OCI-LY7 (cell line): Measurements from ENCODE around the gene HINFP. TPM values are rescaled to one million over a fixed set of nuclear protein-coding genes. Genes with fewer than 3 reads are reported as not detected.

ENCODE experiments used
- BruUV-seq: library from RNA; stranded (reverse); fragments of 400-500 nt; replicated peaks from 2 replicates; lab custom pipeline; 2021; lab: Mats Ljungman, UMichigan
- CTCF ChIA-PET: fragments of 300-600 bp; sonication (Branson Sonifier 250); formaldehyde crosslinking; loops from one replicate; lab custom pipeline; 2022; ENCODE audit warnings: antibody characterized with exemption; ENCODE audit not compliant: unreplicated experiment; lab: Charles Lee
- POLR2A ChIA-PET: fragments of 300-600 bp; sonication (Branson Sonifier 250); formaldehyde crosslinking; loops from one replicate; lab custom pipeline; 2022; ENCODE audit warnings: antibody characterized with exemption; lab: Charles Lee
- DNase-seq: peaks from one replicate; pipeline ENCODE4 v3.0.0-alpha.2; 2015; ENCODE audit warnings: low spot score
- H2AFZ ChIP-seq: fragments of 200-600 bp; sonication (generic), shearing (Covaris generic); 2 replicates; pipeline ENCODE4 v1.6.1; 2014; ENCODE audit warnings: mild to moderate bottlenecking, antibody characterized with exemption, low read length, moderate library complexity
- H3K27ac ChIP-seq: fragments of 200-600 bp; sonication (generic); 2 replicates; pipeline ENCODE4 v1.5.1; 2014; ENCODE audit warnings: mixed run types, low read depth, mild to moderate bottlenecking, moderate library complexity, low read length, inconsistent platforms; ENCODE audit not compliant: poor library complexity, severe bottlenecking
- H3K36me3 ChIP-seq: fragments of 200-600 bp; sonication (generic); 2 replicates; pipeline ENCODE4 v1.6.1; 2014; ENCODE audit warnings: mild to moderate bottlenecking, antibody characterized with exemption, low read length, moderate library complexity, mixed read lengths; ENCODE audit not compliant: insufficient read depth
- H3K4me1 ChIP-seq: fragments of 200-600 bp; sonication (generic); 2 replicates; pipeline ENCODE4 v1.5.1; 2014; ENCODE audit warnings: mild to moderate bottlenecking, low read length; ENCODE audit not compliant: insufficient read depth, poor library complexity, severe bottlenecking
- H3K4me2 ChIP-seq: fragments of 200-600 bp; sonication (generic); 2 replicates; pipeline ENCODE4 v1.6.1; 2014; ENCODE audit warnings: mild to moderate bottlenecking, low read length
- H3K4me3 ChIP-seq: fragments of 200-600 bp; sonication (generic); 2 replicates; pipeline ENCODE4 v1.5.1; 2014; ENCODE audit warnings: mild to moderate bottlenecking, low read depth, low read length; ENCODE audit not compliant: poor library complexity, severe bottlenecking
- H3K79me2 ChIP-seq: fragments of 200-600 bp; sonication (generic); 2 replicates; pipeline ENCODE4 v1.6.1; 2016; ENCODE audit warnings: low read depth, mild to moderate bottlenecking, low read length, moderate library complexity, mixed read lengths; ENCODE audit not compliant: insufficient read depth
- H3K9me2 ChIP-seq: fragments of 200-600 bp; sonication (generic); 2 replicates; pipeline ENCODE4 v1.6.1; 2016; ENCODE audit warnings: mild to moderate bottlenecking, low read length, mixed read lengths; ENCODE audit not compliant: insufficient read depth
- H3K9me3 ChIP-seq: fragments of 200-600 bp; sonication (generic); 2 replicates; pipeline ENCODE4 v1.6.1; 2014; ENCODE audit warnings: mild to moderate bottlenecking, mixed run types, low read length, mixed read lengths
- H4K20me1 ChIP-seq: fragments of 200-600 bp; sonication (generic); 2 replicates; pipeline ENCODE4 v1.6.1; 2014; ENCODE audit warnings: mild to moderate bottlenecking, antibody characterized with exemption, low read length, moderate library complexity, mixed read lengths; ENCODE audit not compliant: insufficient read depth
- CTCF ChIP-seq: fragments of 200-600 bp; sonication (generic); conservative IDR thresholded peaks from 2 replicates; pipeline ENCODE4 v1.5.1; 2014; ENCODE audit warnings: mild to moderate bottlenecking, antibody characterized with exemption, low read length, moderate library complexity, mixed read lengths
- EZH2phosphoT487 ChIP-seq: fragments of 200-600 bp; sonication (generic); IDR thresholded peaks from 2 replicates; pipeline ENCODE4 v1.6.1; 2018; ENCODE audit warnings: low read depth, borderline replicate concordance, mild to moderate bottlenecking, mixed run types, antibody characterized with exemption, low read length, moderate library complexity, mixed read lengths
- intact Hi-C: fragments of 100-400 bp; cut with micrococcal nuclease; formaldehyde crosslinking; loops from one replicate; pipeline ENCODE4 v1.10.0; 2022; ENCODE audit not compliant: unreplicated experiment
- total RNA-seq, 2 experiments: library from RNA; depleted of rRNA in 1 of 2; stranded (reverse); fragments of >200 nt in 1 of 2; shearing (Covaris generic) in 1 of 2; gene quantifications; 2 replicates each; pipeline ENCODE4 v1.2.3, GENCODE V29; 2014 to 2022

The HINFP gene
- total RNA-seq, 2 experiments from 2014 or later = 27.7 to 29.6 TPM

GRCh38 chr11:119095066-119095880, 26.1 kb upstream of the HINFP start:
- Histone ChIP-seq H3K27ac (peak overlapping the region; percentile 79), H3K79me2 (peaks cover 45% of the 10 kb centered on the region), H3K9me2 (no peaks in the 10 kb centered on the region), H3K4me3 (peak overlapping the region; percentile 81), H3K9me3 (no peaks in the 10 kb centered on the region), H2AFZ (no peak overlapping the region), H3K36me3 (peaks cover 77% of the 10 kb centered on the region), H4K20me1 (peaks cover 23% of the 10 kb centered on the region), H3K4me1 (peaks cover 67% of the 10 kb centered on the region), H3K4me2 (peak overlapping the region; percentile 79)
- TF ChIP-seq CTCF (0 out of 2 replicates have a peak, but pooled peaks have one; percentile 22), EZH2phosphoT487 (no peak)
- intact Hi-C loops = loop anchor here (1.0 to 5.0 kb wide), 6 partner anchors 28 to 303 kb away; partner anchors contain the start of genes DDX6, HYOU1, RPS25 and TRAPPC4
- BruUV-seq = TSS peak; percentile 74
- ChIA-PET CTCF (no interaction called here), POLR2A (interaction anchor here (0.6 to 5.4 kb wide), 10 partner anchors 10 to 243 kb away, joined by 3 to 41 read pairs (median 4); partner anchors contain the start of genes C2CD2L, HMBS and VPS11)
- peak; percentile 99 for DNase-seq

GRCh38 chr11:119099711-119100110, 21.7 kb upstream of the HINFP start:
- Histone ChIP-seq H2AFZ (no peak overlapping the region), H3K79me2 (peaks cover 34% of the 10 kb centered on the region), H3K9me2 (no peaks in the 10 kb centered on the region), H3K4me2 (peak overlapping the region; percentile 100), H3K9me3 (no peaks in the 10 kb centered on the region), H4K20me1 (no peaks in the 10 kb centered on the region), H3K4me3 (peak overlapping the region; percentile 88), H3K4me1 (peaks cover 54% of the 10 kb centered on the region), H3K27ac (no peak overlapping the region), H3K36me3 (peaks cover 37% of the 10 kb centered on the region)
- DNase-seq = no peak
- TF ChIP-seq CTCF (no peak), EZH2phosphoT487 (no peak)
- ChIA-PET CTCF (interaction anchor here (0.5 to 0.6 kb wide), 2 partner anchors 697 to 786 kb away, joined by 3 to 4 read pairs; no protein-coding TSS in a partner anchor), POLR2A (interaction anchor here (0.6 to 1.5 kb wide), 6 partner anchors 12 to 106 kb away, joined by 3 to 8 read pairs (median 4); partner anchors contain the start of genes CBL, HINFP and HMBS)
- intact Hi-C loops = loop anchor here (1.0 to 5.0 kb wide), 3 partner anchors 34 to 307 kb away; partner anchors contain the start of gene DDX6
- BruUV-seq = no TSS peak
